Activated T-helper 1 cell treated with anti-CD3 and anti-CD28 coated beads, Interleukin-2, amount 50 U/mL, for 16 hours (primary cell): ENCODE results near the gene BAZ2B.

ENCODE experiments used
- DNase-seq, 2 donors: peaks; one replicate each; pipeline ENCODE4 v3.0.0-alpha.2; 2020; ENCODE audit warnings: low read depth in 1 of 2, low spot score in 1 of 2

The BAZ2B gene

GRCh38 chr2:159471340-159471739 lies 145.0 kb downstream of the BAZ2B start:
- DNase-seq, result no peak

- DNase-seq, result no peak
Measured at GRCh38 chr2:159468257-159468656, 148.1 kb downstream of the BAZ2B start.

GRCh38 chr2:159462961-159463360 lies 153.4 kb downstream of the BAZ2B start:
- DNase-seq, result no peak

- DNase-seq, result no peak
Measured at GRCh38 chr2:159462201-159462785, 154.1 kb downstream of the BAZ2B start.

- DNase-seq, result no peak
Measured at GRCh38 chr2:159461076-159461475, 155.3 kb downstream of the BAZ2B start.

- no peak for DNase-seq
Measured at GRCh38 chr2:159460227-159460626, 156.1 kb downstream of the BAZ2B start.

- DNase-seq, result no peak
Measured at GRCh38 chr2:159459279-159459678, 157.1 kb downstream of the BAZ2B start.

GRCh38 chr2:159457589-159457988 lies 158.8 kb downstream of the BAZ2B start:
- DNase-seq, result no peak

GRCh38 chr2:159456500-159457426 lies 159.6 kb downstream of the BAZ2B start:
- no peak for DNase-seq

- no peak for DNase-seq
Measured at GRCh38 chr2:159455330-159455918, 160.9 kb downstream of the BAZ2B start.

- no peak for DNase-seq
Measured at GRCh38 chr2:159454185-159454584, 162.2 kb downstream of the BAZ2B start.

GRCh38 chr2:159450180-159450579 lies 166.2 kb downstream of the BAZ2B start:
- no peak for DNase-seq

GRCh38 chr2:159449504-159450124 lies 166.7 kb downstream of the BAZ2B start:
- no peak for DNase-seq

- no peak for DNase-seq
Measured at GRCh38 chr2:159446817-159447216, 169.5 kb downstream of the BAZ2B start.

GRCh38 chr2:159446201-159446600 lies 170.1 kb downstream of the BAZ2B start:
- no peak for DNase-seq

GRCh38 chr2:159445307-159445706 lies 171.0 kb downstream of the BAZ2B start:
- no peak for DNase-seq

GRCh38 chr2:159444754-159445153 lies 171.6 kb downstream of the BAZ2B start:
- DNase-seq, result no peak

- no peak for DNase-seq
Measured at GRCh38 chr2:159442159-159442852, 174.0 kb downstream of the BAZ2B start.

GRCh38 chr2:159441182-159441581 lies 175.2 kb downstream of the BAZ2B start:
- no peak for DNase-seq

GRCh38 chr2:159439421-159439820 lies 176.9 kb downstream of the BAZ2B start:
- DNase-seq, result no peak

- DNase-seq, result no peak
Measured at GRCh38 chr2:159438720-159439353, 177.5 kb downstream of the BAZ2B start.
